ENCODE data around the gene LITAFD.

- TF ChIP-seq CTCF (conservative IDR thresholded peaks at IDR 0.05) (no peak), EZH2 (IDR thresholded peaks at IDR 0.05; ENCODE audit: low read depth) (no peak)
Observed at GRCh38 chr16:8886593-8887430, 4.7 kb downstream of the LITAFD start.
